GM12878 (cell line): ENCODE results near the gene RAPGEF4. TPM values are rescaled to one million over a fixed set of nuclear protein-coding genes. Genes with fewer than 3 reads are reported as not detected.

Experiments used
- ATAC-seq: fragments of 200-7000 bp; cut with Tn5 transposase; 3 replicates; pipeline ENCODE4 v1.9.1; 2020; ENCODE audit warnings: mild to moderate bottlenecking, moderate library complexity
- BruUV-seq: library from RNA; stranded (reverse); fragments of 400-500 nt; replicated peaks from 2 replicates; lab custom pipeline; 2021; lab: Mats Ljungman, UMichigan
- CTCF ChIA-PET: fragments of 300-600 bp; sonication (Branson Sonifier 250); formaldehyde crosslinking; extraction: SDS; loops from one replicate; lab custom pipeline; 2021; ENCODE audit warnings: inconsistent platforms; lab: Yijun Ruan, JAX
- POLR2A ChIA-PET: fragments of 350-600 bp; formaldehyde crosslinking; extraction: SDS; loops from one replicate; lab custom pipeline; 2021; ENCODE audit warnings: inconsistent platforms; lab: Charles Lee
- RAD21 ChIA-PET: fragments of 300-600 bp; sonication (Branson Sonifier 250); formaldehyde crosslinking; loops from one replicate; lab custom pipeline; 2023; ENCODE audit warnings: antibody characterized with exemption; ENCODE audit not compliant: unreplicated experiment; lab: Charles Lee
- SMC1A ChIA-PET: fragments of 300-600 bp; sonication (Branson Sonifier 250); formaldehyde crosslinking; loops from one replicate; lab custom pipeline; 2023; ENCODE audit not compliant: unreplicated experiment, uncharacterized antibody; lab: Charles Lee
- DNase-seq: peaks from one replicate; pipeline ENCODE4 v3.0.0-alpha.2; 2011; ENCODE audit warnings: low read depth, low spot score
- FAIRE-seq: peaks from 3 replicates; lab custom pipeline; 2011; peaks lifted over from hg19 to GRCh38; lab: Jason Lieb, UNC
- H2AFZ ChIP-seq: 2 replicates; pipeline ENCODE4 v1.6.0; 2011; ENCODE audit warnings: low read depth, low read length, control low read depth; ENCODE audit not compliant: control insufficient read depth
- H3K27ac ChIP-seq: 2 replicates; pipeline ENCODE4 v1.5.1; 2011; ENCODE audit warnings: control low read depth; ENCODE audit not compliant: control insufficient read depth, insufficient read depth
- H3K27me3 ChIP-seq, 2 experiments: replicated peaks in 1 of 2; 2 replicates each; pipeline versions ENCODE4 v1.6.0 to v1.6.1; 2011; ENCODE audit warnings: low read length in 1 of 2; ENCODE audit not compliant: control insufficient read depth in 2 of 2, insufficient read depth in 2 of 2
- H3K36me3 ChIP-seq, 2 experiments: 2 replicates each; pipeline ENCODE4 v1.5.1; 2011; ENCODE audit warnings: low read length in 1 of 2; ENCODE audit not compliant: control insufficient read depth in 2 of 2, insufficient read depth in 2 of 2
- H3K4me1 ChIP-seq: 2 replicates; pipeline ENCODE4 v1.6.1; 2011; ENCODE audit warnings: mild to moderate bottlenecking, low read length, moderate library complexity, mixed read lengths; ENCODE audit not compliant: control insufficient read depth, insufficient read depth
- H3K4me2 ChIP-seq: 2 replicates; pipeline ENCODE4 v1.6.0; 2011; ENCODE audit warnings: control low read depth; ENCODE audit not compliant: control insufficient read depth, insufficient read depth
- H3K4me3 ChIP-seq: fragments of 200-600 bp; sonication (generic); 2 replicates; pipeline ENCODE4 v1.5.1; 2016
- H3K79me2 ChIP-seq: 2 replicates; pipeline ENCODE4 v1.6.0; 2011; ENCODE audit warnings: low read length; ENCODE audit not compliant: control insufficient read depth, insufficient read depth
- H3K9ac ChIP-seq: 2 replicates; pipeline ENCODE4 v1.8.0; 2011; ENCODE audit warnings: low read length, control low read depth, mixed read lengths; ENCODE audit not compliant: control insufficient read depth, insufficient read depth
- H3K9me3 ChIP-seq: replicated peaks from 3 replicates; pipeline ENCODE4 v1.5.1; 2011; ENCODE audit warnings: mild to moderate bottlenecking, low read length; ENCODE audit not compliant: control insufficient read depth, insufficient read depth
- H4K20me1 ChIP-seq: 2 replicates; pipeline ENCODE4 v1.6.0; 2011; ENCODE audit not compliant: control insufficient read depth, insufficient read depth
- CBFB ChIP-seq: IDR thresholded peaks from 2 replicates; pipeline ENCODE4 v1.6.1; 2016; ENCODE audit warnings: antibody characterized with exemption, low read depth
- EED ChIP-seq: sonication (generic); IDR thresholded peaks from 2 replicates; pipeline ENCODE4 v1.6.1; 2016; ENCODE audit warnings: antibody characterized with exemption, low read depth
- MEF2A ChIP-seq: IDR thresholded peaks from 2 replicates; pipeline ENCODE4 v1.6.1; 2011; ENCODE audit warnings: low read depth, mild to moderate bottlenecking, low read length, moderate library complexity; ENCODE audit not compliant: insufficient read depth
- PRDM15 ChIP-seq: fragments of 450-650 bp; formaldehyde crosslinking; IDR thresholded peaks from 2 replicates; pipeline ENCODE4 v1.4.0; 2020; ENCODE audit warnings: mild to moderate bottlenecking, moderate library complexity
- WGBS: methylation state at CpG from one replicate; pipeline ENCODE4 v1.1.6; 2016; ENCODE audit warnings: low lambda C conversion rate; ENCODE audit not compliant: insufficient replicate concordance, insufficient coverage; ENCODE audit errors: missing lambda C conversion rate; 5-methylcytosine and 5-hydroxymethylcytosine counted together
- in situ Hi-C: fragments of 300-500 bp; cut with MboI; formaldehyde crosslinking; loops from 9 replicates; pipeline ENCODE4 v1.14.3; 2018; ENCODE audit warnings: mixed read lengths
- intact Hi-C: fragments of 100-400 bp; cut with micrococcal nuclease; formaldehyde crosslinking; loops from one replicate; pipeline ENCODE4 v1.14.2; 2022; ENCODE audit not compliant: unreplicated experiment
- polyA plus RNA-seq, 11 experiments: library from polyadenylated mRNA; depleted of rRNA in 4 of 11; unstranded in 6 of 11; stranded (reverse) in 5 of 11; fragments of >200 nt; fragmentation: Nextera tagmentation in 4 of 11; fragmentation: Illumina TruSeq in 1 of 11; extraction: Ambion mirVana in 4 of 11; extraction: Trizol in 1 of 11; gene quantifications; 1 replicate in 1 of 11; 2 replicates in 10 of 11; pipeline versions ENCODE4 v1.2.1 to v1.2.3, GENCODE V29; 2011 to 2016; ENCODE audit warnings: inconsistent platforms in 2 of 11, missing spikeins in 2 of 11, low read depth in 1 of 11
- total RNA-seq, 4 experiments: library from RNA; depleted of rRNA in 3 of 4; stranded (reverse); fragments of >200 nt in 3 of 4; fragmentation: Illumina TruSeq in 1 of 4; extraction: Trizol in 1 of 4; gene quantifications; 2 replicates each; pipeline versions ENCODE4 v1.2.1 to v1.2.3, GENCODE V29; 2013 to 2021

Gene RAPGEF4
- total and polyA plus RNA-seq, 10 of the 15 experiments (the other 5 are each of a cell fraction or from before 2014, with no cell fraction given), result 0.18 TPM; not detected in 8

GRCh38 chr2:172826522-172826921, 90.9 kb downstream of the RAPGEF4 start:
- ChIA-PET POLR2A (no interaction called here), CTCF (no interaction called here), RAD21 (no interaction called here), SMC1A (no interaction called here)
- no peak for TF ChIP-seq EED
- no TSS peak for BruUV-seq
- 0 out of 4 replicates have a peak, but pooled peaks cover 0 to 2% of the 10 kb centered on the region in 2 experiments for H3K27me3 ChIP-seq
- H3K9ac ChIP-seq, result no peak overlapping the region
- FAIRE-seq (no peak), DNase-seq (no peak), ATAC-seq (no peak)
- no peak overlapping the region for H3K4me3 ChIP-seq
- H3K9me3 ChIP-seq, result no peaks in the 10 kb centered on the region
- no peak overlapping the region for H3K27ac ChIP-seq
- no peak overlapping the region for H3K4me2 ChIP-seq
- no peaks in the 10 kb centered on the region for H3K79me2 ChIP-seq
- 44% methylated on average over 3 of the region's 3 CpGs for WGBS
- no peaks in the 10 kb centered on the region; the same call in 1 of the 2 replicates for H4K20me1 ChIP-seq
- intact Hi-C loops, result no loop called here
- no peaks in the 10 kb centered on the region for H3K36me3 ChIP-seq
- in situ Hi-C loops, result no loop called here
- no peak overlapping the region for H2AFZ ChIP-seq
- H3K4me1 ChIP-seq, result no peaks in the 10 kb centered on the region

- intact Hi-C loops (no loop called here), in situ Hi-C loops (no loop called here)
- Histone ChIP-seq H3K27ac (no peak overlapping the region), H3K27me3 (0 out of 4 replicates have a peak, but pooled peaks cover 0 to 2% of the 10 kb centered on the region in 2 experiments), H3K4me1 (no peaks in the 10 kb centered on the region), H4K20me1 (no peaks in the 10 kb centered on the region), H2AFZ (no peak overlapping the region), H3K4me3 (no peak overlapping the region), H3K79me2 (no peaks in the 10 kb centered on the region), H3K9ac (no peak overlapping the region), H3K9me3 (no peaks in the 10 kb centered on the region), H3K4me2 (no peak overlapping the region), H3K36me3 (no peaks in the 10 kb centered on the region)
- ATAC-seq, result no peak
- 24% methylated on average over 7 of the region's 7 CpGs for WGBS
- SMC1A ChIA-PET, result interaction anchor here (1.5 kb wide), 1 partner anchor 21 kb away, joined by 4 read pairs; no protein-coding TSS in a partner anchor
- CTCF ChIA-PET, result interaction anchor here (0.5 to 1.5 kb wide), 2 partner anchors 23 to 456 kb away, joined by 4 to 5 read pairs; no protein-coding TSS in a partner anchor
- no peak for DNase-seq
- RAD21 ChIA-PET, result no interaction called here
- no peak for FAIRE-seq
- no TSS peak for BruUV-seq
- POLR2A ChIA-PET, result no interaction called here
- TF ChIP-seq PRDM15 (CRISPR knock-in tag), result no peak
- TF ChIP-seq MEF2A, result no peak
- no peak for TF ChIP-seq CBFB
Measured at GRCh38 chr2:172829229-172829628, 93.6 kb downstream of the RAPGEF4 start.
